Right lobe of liver (tissue), 4 donors: ENCODE data around the gene PSMD14.

Experiments used
- CTCF ChIP-seq, 4 donors: fragments of 200-600 bp in 3 of 4; fragments of 450-650 bp in 1 of 4; IDR thresholded peaks; one replicate each; pipeline versions ENCODE4 v1.5.1 to v1.8.0; 2016 to 2022; ENCODE audit warnings: antibody characterized with exemption in 4 of 4, mild to moderate bottlenecking in 2 of 4
- POLR2A ChIP-seq: fragments of 450-650 bp; IDR thresholded peaks from one replicate; pipeline ENCODE4 v1.6.1; 2017; ENCODE audit warnings: antibody characterized with exemption, mild to moderate bottlenecking
- donor health status: DM: no; HTN: no; CAD: no.
- donor health status: DM: no; HTN: no; CAD: no.
- donor health status: DM: no; HTN: yes; CAD: no.

GRCh38 chr2:161418275-161418714 is 110.1 kb downstream of the PSMD14 start:
- TF ChIP-seq CTCF (IDR thresholded peaks at IDR 0.05) (no peak), POLR2A (no peak)
